HG03039 (cell line): ENCODE data around the gene VRTN.
A peak's percentile ranks its signal among the peaks of the same experiment; 100 is the strongest.
"Not testable (repeated sequence)": the region's sequence is repeated elsewhere in the genome, so short reads cannot be mapped to it uniquely, and the experiment has no call there.

Experiments
- ATAC-seq: cut with Tn5 transposase; IDR thresholded peaks from one replicate; pipeline ENCODE4 v1.9.1; 2021; ENCODE audit warnings: mild to moderate bottlenecking, moderate library complexity; ENCODE audit not compliant: unreplicated experiment

VRTN gene, protein sequence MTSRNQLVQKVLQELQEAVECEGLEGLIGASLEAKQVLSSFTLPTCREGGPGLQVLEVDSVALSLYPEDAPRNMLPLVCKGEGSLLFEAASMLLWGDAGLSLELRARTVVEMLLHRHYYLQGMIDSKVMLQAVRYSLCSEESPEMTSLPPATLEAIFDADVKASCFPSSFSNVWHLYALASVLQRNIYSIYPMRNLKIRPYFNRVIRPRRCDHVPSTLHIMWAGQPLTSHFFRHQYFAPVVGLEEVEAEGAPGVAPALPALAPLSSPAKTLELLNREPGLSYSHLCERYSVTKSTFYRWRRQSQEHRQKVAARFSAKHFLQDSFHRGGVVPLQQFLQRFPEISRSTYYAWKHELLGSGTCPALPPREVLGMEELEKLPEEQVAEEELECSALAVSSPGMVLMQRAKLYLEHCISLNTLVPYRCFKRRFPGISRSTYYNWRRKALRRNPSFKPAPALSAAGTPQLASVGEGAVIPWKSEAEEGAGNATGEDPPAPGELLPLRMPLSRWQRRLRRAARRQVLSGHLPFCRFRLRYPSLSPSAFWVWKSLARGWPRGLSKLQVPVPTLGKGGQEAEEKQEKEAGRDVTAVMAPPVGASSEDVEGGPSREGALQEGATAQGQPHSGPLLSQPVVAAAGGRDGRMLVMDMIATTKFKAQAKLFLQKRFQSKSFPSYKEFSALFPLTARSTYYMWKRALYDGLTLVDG

DNA sequence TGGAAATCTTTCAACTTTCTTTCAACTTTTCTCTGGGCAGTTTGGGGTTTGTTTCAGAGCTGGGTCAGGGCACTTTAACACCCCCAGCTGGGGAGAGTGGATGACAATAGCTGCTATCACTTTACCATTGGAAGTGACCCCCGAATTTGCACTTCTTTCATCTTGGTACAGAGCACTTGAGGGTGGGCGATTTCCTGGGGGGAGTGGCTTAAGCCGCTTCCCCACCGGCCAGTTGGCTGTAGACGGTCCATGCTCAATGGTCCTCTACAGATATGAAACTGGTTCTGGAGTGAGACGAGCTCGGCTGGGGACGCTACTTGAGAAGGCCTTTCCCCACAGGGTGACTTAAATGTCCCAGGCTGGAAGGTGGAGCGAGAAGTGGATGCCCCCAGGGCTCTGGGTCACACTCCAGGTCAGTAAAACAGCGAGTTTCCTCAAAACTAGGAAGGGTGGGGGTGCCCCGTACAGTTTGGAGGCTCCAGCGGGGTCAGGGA is at the start of gene VRTN:
TSS of gene VRTN (plus strand) at position 231 of the 494 bp plus-strand sequence. CDS start 8,313 bp downstream, outside the sequence.
- ATAC-seq, result no peak

DNA sequence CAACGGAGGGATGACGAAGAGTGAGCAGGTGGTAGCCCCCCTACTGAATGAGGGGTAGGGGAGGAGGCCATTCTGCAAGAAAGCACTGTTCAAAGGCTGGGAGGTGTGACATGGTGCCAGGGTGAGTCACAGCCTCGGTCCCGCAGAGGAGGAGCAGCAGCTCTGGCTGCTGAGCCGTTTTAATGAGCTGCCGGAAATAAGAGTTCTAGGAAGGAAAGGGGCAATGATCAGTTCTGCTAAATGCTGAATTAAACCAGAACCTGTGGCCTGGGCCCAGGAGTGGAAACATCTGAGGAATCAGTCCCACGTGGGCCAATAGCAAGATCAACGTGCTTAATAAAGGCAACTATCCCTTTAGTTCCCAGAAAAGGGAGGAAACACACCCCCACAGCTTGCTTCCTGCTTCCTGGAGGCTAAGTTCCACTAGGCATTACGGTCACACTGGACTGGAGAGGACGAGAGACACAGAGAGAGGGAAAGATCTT is 49.2 kb upstream of the VRTN start:
- no peak for ATAC-seq

DNA sequence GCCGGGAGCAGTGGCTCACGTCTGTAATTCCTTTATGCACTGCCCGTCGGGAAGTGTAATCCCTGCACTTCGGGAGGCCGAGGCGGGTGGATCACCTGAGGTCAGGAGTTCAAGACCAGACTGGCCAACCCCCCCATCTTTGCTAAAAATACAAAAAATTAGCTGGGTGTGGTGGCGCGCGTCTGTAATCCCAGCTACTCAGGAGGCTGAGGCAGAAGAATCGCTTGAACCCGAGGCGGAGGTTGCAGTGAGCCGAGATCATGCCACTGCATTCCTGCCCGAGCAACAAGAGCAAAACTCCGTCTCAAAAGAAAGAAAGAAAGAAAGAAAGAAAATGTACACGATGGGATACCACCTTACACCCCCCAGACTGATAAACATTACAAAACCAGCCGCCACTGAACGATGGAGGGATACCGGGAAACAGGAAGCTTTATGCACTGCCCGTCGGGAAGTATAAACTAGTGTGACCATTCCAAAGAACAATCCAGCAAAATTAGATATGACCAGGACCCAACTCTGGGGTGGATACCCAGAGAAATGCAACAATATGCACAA is 46.6 kb upstream of the VRTN start:
- ATAC-seq, result no peak

DNA sequence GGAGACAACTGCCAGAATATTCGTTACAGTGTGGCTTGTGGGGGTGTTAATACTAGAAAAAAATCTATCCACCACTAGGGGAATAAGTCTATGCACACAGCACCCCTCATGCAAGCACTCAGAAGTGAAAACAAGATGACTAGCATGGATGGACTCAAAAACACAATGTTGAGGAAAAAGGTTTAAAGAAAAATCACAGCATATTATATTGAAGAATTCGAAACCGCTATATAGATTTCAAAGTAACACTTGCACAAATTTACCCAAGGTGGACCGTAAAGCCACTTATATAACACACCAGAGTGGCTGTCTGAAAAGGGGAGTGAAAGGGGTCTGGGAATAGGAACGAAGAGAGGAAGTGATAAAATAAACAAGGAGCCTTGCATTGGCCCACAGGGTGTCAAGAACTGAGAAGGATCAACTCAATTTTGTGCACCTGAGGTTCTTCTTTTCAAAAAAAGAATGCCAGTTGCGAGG is 46.1 kb upstream of the VRTN start:
- no peak for ATAC-seq

DNA sequence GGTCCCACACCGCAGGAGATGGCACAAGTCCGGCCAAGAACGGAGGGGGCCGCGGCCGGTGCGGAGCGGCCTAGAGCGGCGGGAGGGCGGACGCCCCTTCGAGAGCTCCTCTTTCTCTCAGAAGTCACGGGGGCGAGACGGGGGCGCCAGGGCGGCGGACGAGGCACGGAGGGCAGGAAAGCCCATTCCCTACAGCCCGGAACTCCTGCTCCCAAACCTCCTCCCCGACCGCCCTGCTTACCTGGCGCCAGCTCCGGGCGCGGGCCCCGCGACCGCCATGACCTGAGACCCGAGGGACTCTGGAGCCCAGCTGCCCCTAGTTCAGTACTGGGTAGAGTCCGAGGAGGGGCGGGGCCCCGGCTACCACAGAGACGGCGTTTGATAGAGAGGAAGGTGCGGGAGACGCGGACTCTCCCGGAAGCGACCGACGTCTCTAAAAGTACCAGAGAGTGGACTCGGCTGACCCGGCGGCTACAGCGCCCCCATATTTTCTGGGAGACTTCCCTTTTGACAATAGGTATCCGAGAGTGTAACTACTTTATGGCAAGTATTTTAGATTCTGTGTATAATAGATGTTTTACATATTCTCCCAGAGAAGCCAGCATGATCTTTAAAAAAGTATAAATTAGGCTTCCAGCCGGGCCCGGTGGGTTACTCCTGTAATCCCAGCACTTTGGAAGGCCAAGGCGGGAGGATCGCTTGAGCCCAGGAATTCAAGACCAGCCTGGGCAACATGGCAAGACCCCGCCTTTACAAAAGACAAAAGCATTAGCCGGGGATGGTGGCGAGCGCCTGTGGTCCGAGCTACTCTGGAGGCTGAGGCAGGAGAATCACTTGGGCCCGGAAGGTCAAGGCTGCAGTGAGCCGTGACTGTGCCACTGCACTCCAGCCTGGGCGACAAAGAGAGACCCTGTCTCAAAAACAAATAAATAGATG is 45.4 kb upstream of the VRTN start, which contains the start of gene ABCD4:
TSS of gene ABCD4 (minus strand) at position 301 of the 936 bp plus-strand sequence. CDS start at position 279, 22 bp downstream.
- ATAC-seq, result peak; percentile 93

DNA sequence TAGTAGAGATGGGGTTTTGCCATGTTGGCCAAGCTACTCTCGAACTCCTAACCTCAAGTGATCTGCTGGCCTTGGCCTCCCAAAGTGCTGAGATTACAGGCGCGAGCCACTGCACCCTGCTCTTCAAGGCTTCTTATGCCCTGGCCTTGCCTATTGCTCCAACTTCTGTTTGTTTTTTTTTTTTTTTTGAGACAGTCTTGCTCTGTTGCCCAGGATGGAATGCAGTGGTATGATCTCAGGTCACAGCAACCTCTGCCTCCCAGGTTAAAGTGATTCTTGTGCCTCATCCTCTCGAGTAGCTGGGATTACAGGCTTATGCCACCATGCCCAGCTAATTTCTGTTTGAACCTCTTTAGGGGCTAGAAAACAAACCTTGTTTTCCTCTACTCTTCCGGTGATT is 39.6 kb upstream of the VRTN start:
- no peak for ATAC-seq

DNA sequence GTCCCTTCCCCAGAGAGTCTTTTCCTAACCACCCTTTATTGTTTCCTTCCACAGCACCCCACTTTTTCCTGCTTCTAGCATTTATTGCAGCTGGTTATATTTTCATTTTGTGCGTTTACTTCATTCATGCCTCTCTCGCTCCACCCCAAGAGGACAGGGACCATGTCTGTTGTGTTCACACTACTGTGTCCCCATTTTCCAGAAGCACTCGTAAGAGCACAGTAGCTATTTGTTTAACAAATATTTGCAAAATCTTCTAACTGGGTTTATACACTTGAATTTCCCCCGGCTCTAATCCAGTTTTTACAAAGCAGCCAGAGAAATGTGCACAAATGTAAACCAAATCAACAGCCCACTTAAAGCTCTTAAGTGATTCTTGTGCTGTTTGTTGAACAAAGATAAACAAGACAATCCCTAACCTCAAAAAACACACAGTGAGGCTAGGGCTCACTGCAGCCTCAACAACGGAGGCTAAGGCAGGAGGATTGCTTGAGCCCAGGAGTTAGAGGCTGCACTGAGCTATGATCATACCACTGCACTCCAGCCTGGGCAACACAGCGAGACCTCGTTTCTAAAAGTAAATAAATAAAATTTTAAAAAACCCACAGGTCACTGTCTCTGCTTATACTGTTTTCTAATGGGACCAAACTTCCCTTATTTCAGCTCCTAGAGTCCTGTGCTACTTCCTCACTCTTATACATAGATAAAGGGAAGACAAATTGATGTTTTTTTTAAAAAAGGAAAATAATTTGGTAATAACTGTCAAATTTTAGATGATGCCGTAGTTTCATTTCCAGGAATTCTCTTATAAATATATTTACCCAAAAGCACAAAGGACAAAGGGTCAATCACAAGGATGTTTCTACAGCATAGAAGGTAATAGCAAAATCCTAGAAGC is 38.9 kb upstream of the VRTN start:
- ATAC-seq, result no peak

DNA sequence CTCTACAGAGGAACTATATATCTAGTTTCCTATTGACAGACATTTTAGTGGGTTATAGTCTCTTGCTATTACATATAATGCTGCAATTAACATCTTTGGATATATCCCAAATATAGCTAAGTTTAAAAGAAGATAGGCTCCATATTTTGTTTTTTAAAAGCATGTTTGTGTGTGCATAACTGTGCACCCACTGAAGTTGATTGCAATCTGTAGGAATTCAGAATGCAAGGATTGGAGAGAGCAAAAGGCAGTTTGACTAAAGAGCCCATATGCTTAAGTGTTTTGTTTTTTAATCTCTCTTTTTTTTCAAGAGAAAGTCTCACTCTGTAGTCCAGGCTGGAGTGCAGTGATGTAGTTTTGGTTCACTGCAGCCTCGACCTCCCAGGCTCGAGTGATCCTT is 36.1 kb upstream of the VRTN start:
- ATAC-seq, result no peak

DNA sequence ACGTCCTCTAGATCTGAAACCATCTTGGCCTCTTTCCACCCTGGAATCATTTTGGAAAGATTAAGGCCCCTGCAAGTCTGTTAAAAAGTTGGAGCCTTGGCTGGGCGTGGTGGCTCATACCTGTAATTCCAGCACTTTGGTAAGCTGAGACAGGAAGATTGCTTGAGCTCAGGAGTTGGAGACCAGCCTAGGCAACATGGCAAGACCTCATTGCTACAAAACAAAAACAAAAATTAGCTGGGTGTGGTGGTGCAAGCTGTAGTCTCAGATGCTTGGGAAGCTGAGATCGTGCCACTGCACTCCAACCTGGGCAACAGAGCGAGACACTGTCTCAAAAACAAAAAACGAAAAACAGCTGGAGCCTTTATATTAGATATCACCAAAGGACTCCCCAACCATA is 34.7 kb upstream of the VRTN start:
- no peak for ATAC-seq

DNA sequence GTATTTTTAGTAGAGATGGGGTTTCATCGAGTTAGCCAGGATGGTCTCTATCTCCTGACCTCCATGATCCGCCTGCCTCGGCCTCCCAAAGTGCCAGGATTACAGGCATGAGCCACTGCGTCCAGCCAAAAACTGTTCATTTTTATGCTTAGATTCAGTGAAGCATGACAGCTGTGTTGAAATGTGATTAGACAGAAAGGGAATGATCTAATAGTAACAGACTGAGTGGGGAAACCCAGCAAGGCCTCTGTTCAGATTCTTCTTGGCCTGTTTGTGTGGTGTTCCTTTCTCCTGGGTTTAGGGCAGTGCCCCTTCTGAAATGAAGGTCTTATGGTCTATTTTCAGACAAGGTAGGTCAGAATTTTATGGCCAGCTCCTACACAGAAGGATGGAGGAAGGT is 33.7 kb upstream of the VRTN start:
- no peak for ATAC-seq

DNA sequence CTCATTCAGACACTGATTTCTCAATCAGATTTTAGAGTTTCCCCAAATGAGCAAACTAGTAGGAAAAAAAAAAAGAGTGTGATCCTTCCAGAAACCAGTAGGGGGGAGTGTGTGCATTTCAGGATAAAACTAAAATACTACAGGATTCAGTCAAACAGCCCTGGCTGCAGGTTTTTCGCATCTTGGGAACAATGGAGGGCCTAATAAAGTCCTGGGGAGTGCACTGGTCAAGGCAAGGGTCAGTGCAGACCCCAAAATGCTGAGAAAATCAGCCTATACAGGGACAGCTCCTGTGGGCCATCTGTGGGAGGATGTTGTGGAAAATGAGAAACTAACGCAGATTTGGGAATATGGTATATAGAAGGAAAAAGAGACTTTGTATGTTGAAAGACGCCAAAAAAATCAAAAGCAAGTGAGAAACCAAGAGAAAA is 23.3 kb upstream of the VRTN start:
- ATAC-seq, result no peak

DNA sequence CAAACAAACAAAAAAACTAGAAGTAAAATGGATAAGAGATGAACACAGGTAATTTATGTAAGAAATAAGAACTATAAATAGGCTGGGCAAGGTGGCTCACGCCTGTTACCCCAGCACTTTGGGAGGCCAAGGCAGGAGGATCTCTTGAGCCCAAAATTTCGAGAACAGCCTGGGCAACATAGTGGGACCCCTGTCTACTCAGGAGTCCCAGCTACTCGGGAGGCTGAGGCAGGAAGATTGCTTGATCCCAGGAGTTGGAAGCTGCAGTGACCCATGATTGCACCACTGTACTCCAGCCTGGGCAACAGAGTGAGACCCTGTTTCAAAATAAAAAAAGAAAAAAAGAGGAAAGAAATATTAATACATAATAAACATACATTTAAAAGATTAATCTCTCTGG is 22.8 kb upstream of the VRTN start:
- no peak for ATAC-seq

DNA sequence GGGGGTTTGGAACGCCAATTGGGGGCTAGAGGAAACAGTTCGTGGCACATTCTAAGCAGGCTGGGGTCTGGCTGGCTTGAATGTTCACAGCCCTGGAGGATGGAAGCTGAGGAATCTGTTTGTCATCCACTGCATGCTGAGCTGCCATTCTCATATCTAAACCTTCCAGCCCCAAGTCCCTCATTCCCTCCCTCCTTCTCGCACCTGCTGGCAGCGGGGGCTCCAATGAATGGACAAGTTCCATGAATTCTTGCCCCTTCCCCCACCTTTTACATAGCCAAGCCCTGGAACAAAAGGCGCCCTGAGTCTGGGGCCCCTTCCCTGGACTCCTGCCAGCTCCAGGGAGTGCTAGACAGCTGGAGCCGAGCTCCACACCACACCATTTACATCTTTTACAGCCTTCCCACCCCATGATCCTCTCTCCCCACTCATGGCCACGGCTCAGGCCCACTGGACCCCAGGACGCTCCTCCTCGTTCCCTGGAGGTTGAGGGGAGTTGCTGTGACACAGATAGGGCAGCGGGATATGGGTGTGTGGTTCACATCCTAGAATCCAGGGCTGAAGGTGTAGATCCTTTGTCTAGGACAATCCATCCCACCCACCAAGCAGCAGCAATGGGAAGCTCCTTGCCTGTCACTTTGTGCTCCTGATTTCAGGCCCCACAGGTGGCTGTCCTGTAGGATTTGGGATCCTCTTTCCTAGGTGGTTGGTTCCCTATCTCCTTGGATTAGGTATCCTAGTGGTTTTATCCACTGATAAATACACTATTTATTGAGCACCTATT is 21.7 kb upstream of the VRTN start:
- ATAC-seq, result no peak

DNA sequence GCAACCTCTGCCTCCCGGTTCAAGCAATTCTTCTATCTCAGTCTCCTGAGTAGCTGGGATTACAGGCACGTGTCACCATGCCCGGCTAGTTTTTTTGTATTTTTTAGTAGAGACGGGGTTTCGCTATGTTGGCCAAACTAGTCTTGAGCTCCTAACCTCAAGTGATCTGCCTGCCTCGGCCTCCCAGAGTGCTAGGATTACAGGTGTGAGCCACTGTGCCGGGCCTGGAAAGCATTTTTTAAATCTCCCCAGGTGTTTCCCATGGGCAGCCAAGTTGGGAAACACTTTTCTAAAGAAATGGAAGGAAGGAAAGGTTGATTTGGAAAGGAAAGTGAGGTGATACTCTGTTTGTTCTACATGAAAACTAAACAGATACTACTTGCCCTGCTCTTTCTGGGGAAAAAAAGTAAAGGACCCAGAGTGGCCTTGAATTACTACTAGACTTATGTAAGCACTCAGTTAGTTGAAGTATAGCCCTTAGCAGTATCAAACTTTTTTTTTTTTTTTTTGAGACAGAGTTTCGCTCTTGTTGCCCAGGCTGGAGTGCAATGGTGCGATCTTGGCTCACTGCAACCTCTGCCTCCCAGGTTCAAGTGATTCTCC is 18.2 kb upstream of the VRTN start:
- ATAC-seq, result not testable (repeated sequence)

DNA sequence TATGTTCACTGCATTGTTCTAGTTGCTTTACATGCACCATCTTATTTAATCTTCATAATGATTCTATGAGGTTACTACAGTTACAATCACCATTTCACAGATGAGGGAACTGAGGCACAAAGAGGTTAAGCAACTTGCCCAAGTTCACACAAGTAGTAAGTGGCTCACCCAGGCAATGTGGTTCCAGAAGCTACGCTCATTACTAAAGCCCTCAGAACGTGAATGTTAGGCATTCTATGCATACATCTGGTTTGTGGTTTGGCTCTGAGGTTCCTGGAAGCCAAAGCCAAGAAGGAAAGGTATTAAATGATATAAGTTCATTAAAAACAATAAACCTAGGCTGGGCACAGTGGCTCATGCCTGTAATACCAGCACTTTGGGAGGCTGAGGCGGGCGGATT is 14.4 kb upstream of the VRTN start:
- no peak for ATAC-seq

DNA sequence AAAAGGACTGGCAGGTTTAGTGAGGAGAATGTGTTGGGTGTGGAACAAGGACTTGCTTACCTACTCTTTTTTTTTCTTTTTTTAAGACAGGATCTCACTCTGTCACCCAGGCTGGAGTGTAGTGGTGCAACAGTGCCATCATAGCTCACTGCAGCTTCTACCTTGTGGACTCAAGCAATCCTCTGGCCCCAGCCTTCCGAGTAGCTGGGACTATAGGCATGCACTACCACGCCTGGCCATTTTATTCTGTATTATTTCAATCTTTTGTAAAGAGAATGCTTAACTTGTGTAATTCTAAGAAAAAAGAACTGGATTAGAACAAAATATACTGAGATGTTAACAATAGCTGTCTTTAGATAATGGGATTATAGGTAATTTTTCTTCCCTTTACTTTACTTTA is 1.9 kb upstream of the VRTN start:
- no peak for ATAC-seq

DNA sequence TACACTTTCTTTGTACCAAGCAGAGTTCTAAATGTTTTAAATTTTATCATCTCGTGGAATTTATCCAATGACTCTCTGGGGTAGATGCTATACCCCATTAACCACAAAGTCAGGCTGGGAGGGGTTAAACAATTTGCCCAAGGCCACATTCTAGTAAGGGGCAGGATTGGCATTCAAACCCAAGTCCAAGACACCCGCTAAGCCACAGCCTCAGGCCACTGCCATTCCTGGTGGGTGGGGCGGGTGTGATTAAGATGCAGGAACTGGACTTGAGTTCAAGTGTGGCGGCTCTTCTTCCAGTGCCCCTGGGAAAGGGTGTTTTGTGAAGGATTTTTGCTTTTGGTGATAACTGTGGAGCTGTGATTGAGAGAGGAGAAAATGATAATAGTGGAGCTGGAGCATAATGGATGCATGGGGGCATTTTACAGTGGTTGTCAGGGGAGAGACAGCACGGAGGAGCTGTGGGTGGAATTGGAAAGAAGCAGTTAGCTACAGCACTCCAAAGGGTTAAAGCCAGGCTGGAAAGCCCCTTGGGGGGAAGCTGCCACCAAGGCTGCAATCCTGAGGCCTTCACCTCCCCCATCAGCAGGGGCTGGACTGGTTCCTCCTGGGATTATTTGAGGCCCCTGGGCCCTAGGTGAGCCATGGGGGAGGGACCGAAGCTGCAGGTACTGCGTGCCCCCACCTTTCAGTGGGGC is 1.0 kb upstream of the VRTN start:
- ATAC-seq, result no peak

DNA sequence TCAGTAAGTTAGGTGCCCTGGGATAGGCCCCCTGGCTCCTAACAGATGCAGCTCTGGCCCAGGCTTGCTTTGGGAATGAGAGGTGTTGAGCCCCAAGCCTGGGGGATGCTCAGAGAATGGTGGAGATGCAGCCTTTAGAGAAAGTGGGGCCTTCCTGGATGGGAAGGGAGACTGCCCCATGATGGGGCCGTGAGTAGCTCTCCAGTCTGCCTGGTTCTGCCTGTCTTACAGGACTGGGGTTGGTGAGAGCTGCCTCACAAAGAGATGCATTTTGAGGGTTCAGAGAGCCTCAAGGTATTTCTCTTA is 523 bp upstream of the VRTN start:
- no peak for ATAC-seq
